ENCODE results near the gene ALKBH8. TPM values are rescaled to one million over a fixed set of nuclear protein-coding genes. Genes with fewer than 3 reads are reported as not detected.

ALKBH8 gene
- total and polyA plus RNA-seq, 2 of the 4 experiments (the other 2 are of a cell fraction) = 3.0 to 6.6 TPM

GRCh38 chr11:107472966-107473365 is 92.6 kb downstream of the ALKBH8 start:
- no CpG with 5 or more reads among the region's 1 CpG for WGBS, 2 experiments (ENCODE audit: extremely low coverage in 2 of 2, insufficient read length in 1 of 2)
- no peak overlapping the region for H2BK15ac ChIP-seq (ENCODE audit: low read depth, low read length)
- H2BK120ac ChIP-seq (ENCODE audit: low read depth, low read length) = no peak overlapping the region
- H4K5ac ChIP-seq (ENCODE audit: low read depth, low read length) = no peak overlapping the region
- H4K20me1 ChIP-seq (ENCODE audit: insufficient read depth, low read length) = no peaks in the 10 kb centered on the region
- H2BK5ac ChIP-seq (ENCODE audit: low read depth, low read length, poor library complexity, severe bottlenecking) = no peak overlapping the region
- no peak overlapping the region for H3K18ac ChIP-seq (ENCODE audit: low read depth, low read length)
- H3K79me1 ChIP-seq (ENCODE audit: low read depth in 1 of 2, low read length in 2 of 2) = no peaks in the 10 kb centered on the region
- intact Hi-C loops (cut with micrococcal nuclease) = no loop called here
- in situ Hi-C loops (cut with MboI; ENCODE audit: low sequenced_read_pairs) = no loop called here
- no peak overlapping the region for H3K23ac ChIP-seq (ENCODE audit: low read depth, low read length)
- no peaks in the 10 kb centered on the region for H3K4me1 ChIP-seq (ENCODE audit: control insufficient read depth, insufficient read depth, low read length)
- peaks cover 13% of the 10 kb centered on the region for H3K27me3 ChIP-seq (ENCODE audit: control insufficient read depth, insufficient read depth, low read length)
- ChIA-PET CTCF (no interaction called here), POLR2A (ENCODE audit: unreplicated experiment) (no interaction called here)
- H4K8ac ChIP-seq (ENCODE audit: low read depth in 2 of 2, low read length in 2 of 2) = no peak overlapping the region
- no peak overlapping the region for H2AFZ ChIP-seq (replicated peaks; ENCODE audit: low read length, poor library complexity)
- H3K9me3 ChIP-seq (ENCODE audit: control insufficient read depth, insufficient read depth, low read length) = no peaks in the 10 kb centered on the region
- H3K14ac ChIP-seq (replicated peaks; ENCODE audit: low read depth, low read length) = no peak overlapping the region
- H2BK20ac ChIP-seq (ENCODE audit: low read depth, low read length) = no peak overlapping the region
- H3K4me3 ChIP-seq (ENCODE audit: insufficient read depth, low read depth, low read length) = no peak overlapping the region
- no peak for ATAC-seq (ENCODE audit: low read depth)
- H3K4ac ChIP-seq (ENCODE audit: low read depth, low read length) = no peak overlapping the region
- no peak for TF ChIP-seq RFX5 (IDR thresholded peaks at IDR 0.05; ENCODE audit: low read depth, low read length)
- TF ChIP-seq MAFK (IDR thresholded peaks at IDR 0.05; ENCODE audit: low read depth, low read length) = no peak
- no peak for TF ChIP-seq CHD1 (IDR thresholded peaks at IDR 0.05; ENCODE audit: low read depth, low read length)
- no peak for TF ChIP-seq BHLHE40 (IDR thresholded peaks at IDR 0.05; ENCODE audit: low read depth, low read length)
- no peak for TF ChIP-seq USF2 (IDR thresholded peaks at IDR 0.05; ENCODE audit: low read depth, low read length)
- no peak for TF ChIP-seq NFE2L2 (IDR thresholded peaks at IDR 0.05; ENCODE audit: low read depth, low read length)
- TF ChIP-seq POLR2A (IDR thresholded peaks at IDR 0.05; ENCODE audit: low read depth, low read length) = no peak
- TF ChIP-seq SMC3 (IDR thresholded peaks at IDR 0.05; ENCODE audit: low read depth, low read length) = no peak
- no peak for TF ChIP-seq FOS (IDR thresholded peaks at IDR 0.05; ENCODE audit: low read depth, low read length)
- no peak for TF ChIP-seq RAD21 (IDR thresholded peaks at IDR 0.05; ENCODE audit: low read length)
- no peak for TF ChIP-seq MXI1 (IDR thresholded peaks at IDR 0.05; ENCODE audit: borderline replicate concordance, low read depth, low read length)
- TF ChIP-seq CTCF (conservative IDR thresholded peaks at IDR 0.05; ENCODE audit: low read depth, low read length) = no peak
- TF ChIP-seq CEBPB (IDR thresholded peaks at IDR 0.05; ENCODE audit: low read depth, low read length) = no peak
- no peak for TF ChIP-seq RCOR1 (IDR thresholded peaks at IDR 0.05; ENCODE audit: insufficient replicate concordance, low read length)
- no peak for TF ChIP-seq ELK1 (IDR thresholded peaks at IDR 0.05; ENCODE audit: borderline replicate concordance, low read depth, low read length)
- TF ChIP-seq MAZ (IDR thresholded peaks at IDR 0.05; ENCODE audit: borderline replicate concordance, low read depth, low read length) = no peak
- BruUV-seq (replicated peaks) = no TSS peak
- H3K56ac ChIP-seq (ENCODE audit: extremely low read depth, insufficient read depth, low read length) = no peak overlapping the region
- DNase-seq = no peak
- H3K36me3 ChIP-seq (ENCODE audit: control insufficient read depth, insufficient read depth, low read length) = no peaks in the 10 kb centered on the region
- no peak overlapping the region for H3K4me2 ChIP-seq (ENCODE audit: low read depth, low read length)
- H3K9ac ChIP-seq (ENCODE audit: low read depth, low read length) = no peak overlapping the region
- H2AK9ac ChIP-seq (replicated peaks; ENCODE audit: low read depth, low read length, poor library complexity) = no peak overlapping the region
- dilution Hi-C loops (cut with HindIII; ENCODE audit: low sequenced_read_pairs, unreplicated experiment) = no loop called here
- no peak overlapping the region for H4K91ac ChIP-seq (ENCODE audit: insufficient read depth, low read depth, low read length)
- H3K27ac ChIP-seq (ENCODE audit: insufficient read depth, low read length) = no peak overlapping the region
- H3K9me1 ChIP-seq (ENCODE audit: insufficient read depth, low read length) = no peaks in the 10 kb centered on the region
- H2AK5ac ChIP-seq (ENCODE audit: low read depth, low read length) = no peak overlapping the region
